ENCODE results near the gene RUNDC3A.
A peak's percentile ranks its signal among the peaks of the same experiment; 100 is the strongest.

- no peak for TF ChIP-seq RAD21 (IDR thresholded peaks at IDR 0.05; ENCODE audit: low read depth)
- TF ChIP-seq, protein P1, sequence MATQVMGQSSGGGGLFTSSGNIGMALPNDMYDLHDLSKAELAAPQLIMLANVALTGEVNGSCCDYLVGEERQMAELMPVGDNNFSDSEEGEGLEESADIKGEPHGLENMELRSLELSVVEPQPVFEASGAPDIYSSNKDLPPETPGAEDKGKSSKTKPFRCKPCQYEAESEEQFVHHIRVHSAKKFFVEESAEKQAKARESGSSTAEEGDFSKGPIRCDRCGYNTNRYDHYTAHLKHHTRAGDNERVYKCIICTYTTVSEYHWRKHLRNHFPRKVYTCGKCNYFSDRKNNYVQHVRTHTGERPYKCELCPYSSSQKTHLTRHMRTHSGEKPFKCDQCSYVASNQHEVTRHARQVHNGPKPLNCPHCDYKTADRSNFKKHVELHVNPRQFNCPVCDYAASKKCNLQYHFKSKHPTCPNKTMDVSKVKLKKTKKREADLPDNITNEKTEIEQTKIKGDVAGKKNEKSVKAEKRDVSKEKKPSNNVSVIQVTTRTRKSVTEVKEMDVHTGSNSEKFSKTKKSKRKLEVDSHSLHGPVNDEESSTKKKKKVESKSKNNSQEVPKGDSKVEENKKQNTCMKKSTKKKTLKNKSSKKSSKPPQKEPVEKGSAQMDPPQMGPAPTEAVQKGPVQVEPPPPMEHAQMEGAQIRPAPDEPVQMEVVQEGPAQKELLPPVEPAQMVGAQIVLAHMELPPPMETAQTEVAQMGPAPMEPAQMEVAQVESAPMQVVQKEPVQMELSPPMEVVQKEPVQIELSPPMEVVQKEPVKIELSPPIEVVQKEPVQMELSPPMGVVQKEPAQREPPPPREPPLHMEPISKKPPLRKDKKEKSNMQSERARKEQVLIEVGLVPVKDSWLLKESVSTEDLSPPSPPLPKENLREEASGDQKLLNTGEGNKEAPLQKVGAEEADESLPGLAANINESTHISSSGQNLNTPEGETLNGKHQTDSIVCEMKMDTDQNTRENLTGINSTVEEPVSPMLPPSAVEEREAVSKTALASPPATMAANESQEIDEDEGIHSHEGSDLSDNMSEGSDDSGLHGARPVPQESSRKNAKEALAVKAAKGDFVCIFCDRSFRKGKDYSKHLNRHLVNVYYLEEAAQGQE (IDR thresholded peaks at IDR 0.05; ENCODE audit: low read depth) = no peak
- TF ChIP-seq EP300 (IDR thresholded peaks at IDR 0.05; ENCODE audit: borderline replicate concordance) = no peak
- no peak for TF ChIP-seq TEAD4 (IDR thresholded peaks at IDR 0.05)
- TF ChIP-seq TAF1 (IDR thresholded peaks at IDR 0.05; ENCODE audit: low read depth) = no peak
- TF ChIP-seq CEBPB (IDR thresholded peaks at IDR 0.05) = no peak
- TF ChIP-seq ZBTB7A (IDR thresholded peaks at IDR 0.05; ENCODE audit: low read depth) = peak; percentile 54; the same call in 1 of the 2 replicates
- TF ChIP-seq CREB1 (IDR thresholded peaks at IDR 0.05; ENCODE audit: low read depth) = no peak
- TF ChIP-seq EGR1 (IDR thresholded peaks at IDR 0.05) = no peak
- no peak for TF ChIP-seq FOXM1 (IDR thresholded peaks at IDR 0.05; ENCODE audit: borderline replicate concordance, low read depth)
- TF ChIP-seq, protein P2, sequence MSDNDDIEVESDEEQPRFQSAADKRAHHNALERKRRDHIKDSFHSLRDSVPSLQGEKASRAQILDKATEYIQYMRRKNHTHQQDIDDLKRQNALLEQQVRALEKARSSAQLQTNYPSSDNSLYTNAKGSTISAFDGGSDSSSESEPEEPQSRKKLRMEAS (IDR thresholded peaks at IDR 0.05) = peak; percentile 74
- TF ChIP-seq TCF12 (IDR thresholded peaks at IDR 0.05; ENCODE audit: low read depth) = no peak
- no peak for TF ChIP-seq YY1 (IDR thresholded peaks at IDR 0.05; ENCODE audit: low read depth)
Observed at GRCh38 chr17:44314869-44315661, 6.7 kb downstream of the RUNDC3A start.

Data from Ishikawa (cell line).